Endodermal cell (in vitro differentiated cells): Measurements from ENCODE around the gene NRXN3. TPM values are rescaled to one million over a fixed set of nuclear protein-coding genes. Genes with fewer than 3 reads are reported as not detected.

Experiments used
- DNase-seq: peaks from one replicate; pipeline ENCODE4 v3.0.0-alpha.2; 2017
- H3K27ac ChIP-seq: 2 replicates; pipeline ENCODE4 v1.5.1; 2013; ENCODE audit warnings: mild to moderate bottlenecking, low read depth, low read length, moderate library complexity
- H3K27me3 ChIP-seq: 2 replicates; pipeline ENCODE4 v1.6.1; 2013; ENCODE audit warnings: mild to moderate bottlenecking, low read length, moderate library complexity; ENCODE audit not compliant: insufficient read depth, control insufficient read depth, poor library complexity, severe bottlenecking
- H3K36me3 ChIP-seq: 2 replicates; pipeline ENCODE4 v1.7.0; 2013; ENCODE audit warnings: mild to moderate bottlenecking, low read length, moderate library complexity; ENCODE audit not compliant: control insufficient read depth, insufficient read depth
- H3K4me1 ChIP-seq: one replicate; pipeline ENCODE4 v1.7.0; 2013; ENCODE audit warnings: low read length; ENCODE audit not compliant: control insufficient read depth, insufficient read depth
- H3K4me3 ChIP-seq: 2 replicates; pipeline ENCODE4 v1.5.1; 2013; ENCODE audit warnings: mild to moderate bottlenecking, low read length, moderate library complexity
- H3K9ac ChIP-seq: 2 replicates; pipeline ENCODE4 v1.6.1; 2013; ENCODE audit warnings: mild to moderate bottlenecking, low read length, moderate library complexity; ENCODE audit not compliant: poor library complexity, severe bottlenecking; ENCODE audit errors: extremely low read depth
- H3K9me3 ChIP-seq: 2 replicates; pipeline ENCODE4 v1.6.1; 2013; ENCODE audit warnings: mild to moderate bottlenecking, low read length, moderate library complexity; ENCODE audit not compliant: control insufficient read depth
- H3K27ac Mint-ChIP-seq: 2 replicates; pipeline ENCODE4 v1.8.0; 2020; ENCODE audit warnings: mixed read lengths
- H3K27me3 Mint-ChIP-seq: 2 replicates; pipeline ENCODE4 v1.8.0; 2021; ENCODE audit warnings: mild to moderate bottlenecking, mixed read lengths; ENCODE audit not compliant: insufficient read depth
- H3K36me3 Mint-ChIP-seq: 2 replicates; pipeline ENCODE4 v1.8.0; 2020; ENCODE audit warnings: low read depth, mixed read lengths
- H3K4me1 Mint-ChIP-seq: 2 replicates; pipeline ENCODE4 v1.8.0; 2020; ENCODE audit warnings: mixed read lengths
- H3K4me3 Mint-ChIP-seq: 2 replicates; pipeline ENCODE4 v1.8.0; 2020; ENCODE audit warnings: mild to moderate bottlenecking, moderate library complexity, mixed read lengths
- H3K9me3 Mint-ChIP-seq: 2 replicates; pipeline ENCODE4 v1.8.0; 2020; ENCODE audit warnings: mild to moderate bottlenecking, mixed read lengths
- CTCF ChIP-seq: fragments of 200-600 bp; sonication (generic); conservative IDR thresholded peaks from 2 replicates; pipeline ENCODE4 v1.5.0; 2021; ENCODE audit warnings: antibody characterized with exemption, mild to moderate bottlenecking
- WGBS, 2 experiments: methylation state at CpG; one replicate each; pipeline versions ENCODE4 v1.1.5 to v1.1.7; 2013; ENCODE audit warnings: missing lambda C conversion rate in 2 of 2, mixed read lengths in 1 of 2; ENCODE audit not compliant: insufficient coverage in 1 of 2, insufficient read length in 1 of 2; 5-methylcytosine and 5-hydroxymethylcytosine counted together
- total RNA-seq, 2 donors: library from RNA; stranded (reverse); fragmentation: NEBNext Ultra II Directional in 1 of 2; extraction: Animal tissue kit (Norgen Biotek cat#: 25700) in 1 of 2; gene quantifications; 2 replicates in 1 of 2; 3 replicates in 1 of 2; pipeline ENCODE4 v1.2.1, GENCODE V29; 2021

The NRXN3 gene
- total RNA-seq, 2 donors from 2014 or later, result 20.9 to 21.4 TPM

- H3K27me3 ChIP-seq, result peaks cover 11% of the 10 kb centered on the region
- no peak for DNase-seq
- H3K9me3 ChIP-seq, result no peaks in the 10 kb centered on the region
- H3K9ac ChIP-seq, result no peak overlapping the region
- H3K4me1 Mint-ChIP-seq, result no peaks in the 10 kb centered on the region
- TF ChIP-seq CTCF, result no peak
- 90 to 94% methylated on average over 2 to 3 of the region's 3 CpGs for WGBS, 2 experiments
- no peak overlapping the region for H3K27ac Mint-ChIP-seq
- no peak overlapping the region for H3K4me3 Mint-ChIP-seq
- no peaks in the 10 kb centered on the region for H3K36me3 ChIP-seq
- no peaks in the 10 kb centered on the region for H3K9me3 Mint-ChIP-seq
- H3K4me1 ChIP-seq, result peaks cover 2% of the 10 kb centered on the region
- no peaks in the 10 kb centered on the region for H3K36me3 Mint-ChIP-seq
- no peak overlapping the region for H3K27ac ChIP-seq
- no peak overlapping the region for H3K4me3 ChIP-seq
- peaks cover 6% of the 10 kb centered on the region for H3K27me3 Mint-ChIP-seq
Observed at GRCh38 chr14:79144896-79145295, 974.7 kb downstream of the NRXN3 start.

- Mint-ChIP-seq H3K9me3 (no peaks in the 10 kb centered on the region), H3K4me3 (no peak overlapping the region), H3K27me3 (peaks cover 3% of the 10 kb centered on the region), H3K4me1 (no peaks in the 10 kb centered on the region), H3K27ac (no peak overlapping the region), H3K36me3 (no peaks in the 10 kb centered on the region)
- peaks cover 3% of the 10 kb centered on the region for H3K27me3 ChIP-seq
- no peak overlapping the region for H3K4me3 ChIP-seq
- peaks cover 3% of the 10 kb centered on the region for H3K4me1 ChIP-seq
- DNase-seq, result no peak
- TF ChIP-seq CTCF, result no peak
- WGBS, 2 experiments, result no CpG with 5 or more reads among the region's 1 CpG
- H3K27ac ChIP-seq, result no peak overlapping the region
- H3K9ac ChIP-seq, result no peak overlapping the region
- H3K9me3 ChIP-seq, result no peaks in the 10 kb centered on the region
- no peaks in the 10 kb centered on the region for H3K36me3 ChIP-seq
Observed at GRCh38 chr14:79150226-79150625, 980.1 kb downstream of the NRXN3 start.

GRCh38 chr14:79157369-79157768 is 987.2 kb downstream of the NRXN3 start:
- Mint-ChIP-seq H3K27me3 (peaks cover 2% of the 10 kb centered on the region), H3K9me3 (no peaks in the 10 kb centered on the region)
- no peaks in the 10 kb centered on the region for H3K9me3 ChIP-seq

More at GRCh38 chr14:79157369-79157768, 987.2 kb downstream of the NRXN3 start:
- Histone ChIP-seq H3K4me3 (no peak overlapping the region), H3K36me3 (no peaks in the 10 kb centered on the region), H3K4me1 (no peaks in the 10 kb centered on the region), H3K27me3 (peaks cover 35% of the 10 kb centered on the region), H3K9ac (no peak overlapping the region), H3K27ac (no peak overlapping the region)
- Mint-ChIP-seq H3K4me1 (no peaks in the 10 kb centered on the region), H3K4me3 (no peak overlapping the region), H3K27ac (no peak overlapping the region), H3K36me3 (no peaks in the 10 kb centered on the region)
- no peak for TF ChIP-seq CTCF
- DNase-seq, result no peak
